Panc1 (cell line): Measurements from ENCODE around the gene UBE2Q2. TPM values are rescaled to one million over a fixed set of nuclear protein-coding genes. Genes with fewer than 3 reads are reported as not detected.

Source experiments
- ATAC-seq: fragments of 200-7000 bp; cut with Tn5 transposase; 2 replicates; pipeline ENCODE4 v1.9.1; 2020; ENCODE audit warnings: mild to moderate bottlenecking, moderate library complexity
- BruUV-seq: library from RNA; stranded (reverse); fragments of 400-500 nt; replicated peaks from 2 replicates; lab custom pipeline; 2021; lab: Mats Ljungman, UMichigan
- CTCF ChIA-PET: fragments of 300-600 bp; sonication (Branson Sonifier 250); formaldehyde crosslinking; loops from one replicate; lab custom pipeline; 2022; ENCODE audit warnings: antibody characterized with exemption; lab: Charles Lee
- POLR2A ChIA-PET: fragments of 300-600 bp; sonication (Branson Sonifier 250); formaldehyde crosslinking; loops from one replicate; lab custom pipeline; 2022; ENCODE audit warnings: antibody characterized with exemption; lab: Charles Lee
- DNase-seq: peaks from one replicate; pipeline ENCODE4 v3.0.0-alpha.2; 2010; ENCODE audit warnings: low read depth, low spot score
- H3K27ac ChIP-seq: 2 replicates; pipeline ENCODE4 v1.5.1; 2011; ENCODE audit warnings: mild to moderate bottlenecking, low read length, inconsistent platforms
- H3K27me3 ChIP-seq: fragments of 200-500 bp; sonication (Bioruptor generic); 2 replicates; pipeline ENCODE4 v1.6.0; 2014; ENCODE audit warnings: low read length, inconsistent platforms; ENCODE audit not compliant: control insufficient read depth, insufficient read depth
- H3K36me3 ChIP-seq: fragments of 200-500 bp; sonication (Bioruptor generic); 2 replicates; pipeline ENCODE4 v1.5.1; 2014; ENCODE audit warnings: inconsistent platforms, mild to moderate bottlenecking, low read length, moderate library complexity; ENCODE audit not compliant: control insufficient read depth, insufficient read depth
- H3K4me1 ChIP-seq: 2 replicates; pipeline ENCODE4 v1.5.1; 2011; ENCODE audit warnings: inconsistent platforms, mild to moderate bottlenecking, low read length, moderate library complexity; ENCODE audit not compliant: control insufficient read depth, insufficient read depth
- H3K4me3 ChIP-seq, 2 experiments: 2 replicates each; pipeline ENCODE4 v1.5.1; 2011 to 2012; ENCODE audit warnings: low read depth in 2 of 2, low read length in 2 of 2, mild to moderate bottlenecking in 2 of 2, inconsistent platforms in 1 of 2, moderate library complexity in 1 of 2
- H3K9me3 ChIP-seq: fragments of 200-500 bp; sonication (Bioruptor generic); 2 replicates; pipeline ENCODE4 v1.5.1; 2014; ENCODE audit warnings: low read depth, mild to moderate bottlenecking, inconsistent platforms, low read length, moderate library complexity; ENCODE audit not compliant: control insufficient read depth, insufficient read depth
- POLR2AphosphoS5 ChIP-seq: IDR thresholded peaks from 2 replicates; pipeline ENCODE4 v1.6.1; 2012; ENCODE audit warnings: mild to moderate bottlenecking, low read depth, low read length, moderate library complexity
- REST ChIP-seq, 2 experiments: IDR thresholded peaks; 2 replicates each; pipeline ENCODE4 v1.6.1; 2011 to 2012; ENCODE audit warnings: low read depth in 2 of 2, control low read depth in 1 of 2, low read length in 1 of 2, mild to moderate bottlenecking in 1 of 2, moderate library complexity in 1 of 2; ENCODE audit not compliant: insufficient read depth in 1 of 2
- SIN3A ChIP-seq: IDR thresholded peaks from 2 replicates; pipeline ENCODE4 v1.6.1; 2012; ENCODE audit warnings: low read depth, mild to moderate bottlenecking, low read length, moderate library complexity, borderline replicate concordance; ENCODE audit not compliant: insufficient read depth
- TCF7L2 ChIP-seq: IDR thresholded peaks from 2 replicates; pipeline ENCODE4 v1.6.1; 2011; ENCODE audit warnings: mild to moderate bottlenecking, low read depth, low read length, inconsistent platforms
- in situ Hi-C: cut with HindIII; loops from 2 replicates; pipeline ENCODE4 v1.10.0; 2016; ENCODE audit warnings: low sequenced_read_pairs, low pct_unique_long_range_greater_than_20kb
- intact Hi-C: fragments of 100-400 bp; cut with micrococcal nuclease; formaldehyde crosslinking; loops from one replicate; pipeline ENCODE4 v1.10.0; 2022; ENCODE audit not compliant: unreplicated experiment
- total RNA-seq: library from RNA; stranded (reverse); gene quantifications from one replicate; pipeline ENCODE4 v1.2.1, GENCODE V29; 2021; ENCODE audit not compliant: unreplicated experiment
- TF ChIP-seq, protein P1 (sequence below): fragments of 450-650 bp; IDR thresholded peaks from 2 replicates; pipeline ENCODE4 v1.5.1; 2017; ENCODE audit warnings: mild to moderate bottlenecking

The UBE2Q2 gene
- total RNA-seq, 1 experiment from 2014 or later: 39.2 TPM

DNA sequence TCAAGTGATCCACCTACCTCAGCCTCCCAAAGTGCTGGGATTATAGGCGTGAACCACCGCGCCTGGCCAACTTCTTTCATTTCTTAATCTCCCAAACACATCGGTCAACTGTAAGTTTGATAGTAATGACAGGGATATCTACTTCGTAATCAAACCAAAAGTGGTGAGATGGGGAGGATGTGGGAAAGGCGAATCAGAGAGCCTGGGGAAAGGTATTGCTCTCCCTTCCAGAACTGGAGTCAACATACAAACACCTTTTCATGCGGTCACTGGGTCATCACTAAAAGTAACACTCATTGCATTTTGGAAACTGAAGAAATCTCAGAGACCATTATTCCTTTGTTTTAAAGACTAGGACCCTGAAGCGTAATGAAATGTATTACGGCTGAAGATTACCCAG is 14.8 kb upstream of the UBE2Q2 start:
- CTCF ChIA-PET: no interaction called here
- no peak for DNase-seq
- H3K4me1 ChIP-seq: no peaks in the 10 kb centered on the region
- no peak overlapping the region for H3K4me3 ChIP-seq
- POLR2A ChIA-PET: no interaction called here
- no peaks in the 10 kb centered on the region for H3K9me3 ChIP-seq
- ATAC-seq: no peak
- H3K36me3 ChIP-seq: no peaks in the 10 kb centered on the region
- H3K27me3 ChIP-seq: no peaks in the 10 kb centered on the region
- intact Hi-C loops: no loop called here
- in situ Hi-C loops: no loop called here
- H3K27ac ChIP-seq: no peak overlapping the region
- no TSS peak for BruUV-seq
- TF ChIP-seq POLR2AphosphoS5 (no peak), SIN3A (no peak), TCF7L2 (no peak), REST (IDR thresholded peaks at IDR 0.05; ENCODE audit: insufficient read depth in 1 of 2, low read depth in 2 of 2, low read length in 1 of 2) (no peak)
- TF ChIP-seq, protein P1, sequence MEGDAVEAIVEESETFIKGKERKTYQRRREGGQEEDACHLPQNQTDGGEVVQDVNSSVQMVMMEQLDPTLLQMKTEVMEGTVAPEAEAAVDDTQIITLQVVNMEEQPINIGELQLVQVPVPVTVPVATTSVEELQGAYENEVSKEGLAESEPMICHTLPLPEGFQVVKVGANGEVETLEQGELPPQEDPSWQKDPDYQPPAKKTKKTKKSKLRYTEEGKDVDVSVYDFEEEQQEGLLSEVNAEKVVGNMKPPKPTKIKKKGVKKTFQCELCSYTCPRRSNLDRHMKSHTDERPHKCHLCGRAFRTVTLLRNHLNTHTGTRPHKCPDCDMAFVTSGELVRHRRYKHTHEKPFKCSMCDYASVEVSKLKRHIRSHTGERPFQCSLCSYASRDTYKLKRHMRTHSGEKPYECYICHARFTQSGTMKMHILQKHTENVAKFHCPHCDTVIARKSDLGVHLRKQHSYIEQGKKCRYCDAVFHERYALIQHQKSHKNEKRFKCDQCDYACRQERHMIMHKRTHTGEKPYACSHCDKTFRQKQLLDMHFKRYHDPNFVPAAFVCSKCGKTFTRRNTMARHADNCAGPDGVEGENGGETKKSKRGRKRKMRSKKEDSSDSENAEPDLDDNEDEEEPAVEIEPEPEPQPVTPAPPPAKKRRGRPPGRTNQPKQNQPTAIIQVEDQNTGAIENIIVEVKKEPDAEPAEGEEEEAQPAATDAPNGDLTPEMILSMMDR: no peak

DNA sequence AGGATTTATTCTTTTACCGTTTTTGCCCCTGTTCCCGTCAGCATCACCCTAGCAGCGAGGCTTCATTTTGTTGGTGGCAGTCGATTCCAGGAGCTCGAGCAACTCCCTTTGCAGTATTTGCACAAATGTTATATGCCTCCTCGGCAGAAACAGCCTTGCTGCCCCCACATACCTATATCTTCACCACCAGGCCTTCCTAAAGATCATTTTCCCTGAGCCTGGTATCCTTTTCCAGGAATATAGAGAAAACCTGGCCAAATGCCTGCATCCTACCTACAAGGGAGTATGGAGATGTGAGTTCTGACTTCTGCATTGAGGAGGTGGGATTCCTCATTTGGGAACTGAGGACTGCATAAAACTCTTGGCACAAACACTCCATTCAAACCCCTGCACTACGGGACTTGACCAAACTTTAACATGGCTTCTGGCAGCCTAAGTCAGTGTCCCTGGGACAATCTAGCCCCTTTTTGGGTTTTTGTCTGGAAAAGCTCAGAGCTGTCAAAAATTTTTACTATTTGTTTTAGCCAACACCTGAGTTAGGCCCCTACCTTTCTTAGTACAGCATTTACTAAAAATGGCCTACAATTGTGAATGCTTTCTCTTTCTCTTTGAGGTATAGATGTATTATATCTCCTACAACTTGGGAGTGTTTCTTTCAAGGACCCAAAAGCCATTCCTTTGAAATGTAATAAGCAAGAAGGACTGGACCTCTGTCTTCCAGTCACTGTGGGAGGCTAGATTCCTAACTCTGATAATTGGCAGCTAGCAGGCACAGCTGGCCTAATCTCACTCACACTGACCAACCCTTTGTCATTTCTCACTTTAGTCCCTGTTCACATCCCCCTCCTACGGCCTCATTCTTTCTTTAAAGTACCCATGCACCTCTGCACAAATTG is 12.1 kb upstream of the UBE2Q2 start:
- POLR2A ChIA-PET: no interaction called here
- H3K9me3 ChIP-seq: no peaks in the 10 kb centered on the region
- TF ChIP-seq POLR2AphosphoS5 (no peak), REST (IDR thresholded peaks at IDR 0.05; ENCODE audit: insufficient read depth in 1 of 2, low read depth in 2 of 2, low read length in 1 of 2) (no peak), TCF7L2 (no peak), SIN3A (no peak)
- TF ChIP-seq, protein P1: no peak
- H3K27ac ChIP-seq: no peak overlapping the region
- intact Hi-C loops: loop anchor here (10.0 kb wide), 1 partner anchor 234 kb away; no protein-coding TSS in a partner anchor
- H3K27me3 ChIP-seq: no peaks in the 10 kb centered on the region
- in situ Hi-C loops: no loop called here
- BruUV-seq: no TSS peak
- H3K4me1 ChIP-seq: no peaks in the 10 kb centered on the region
- DNase-seq (no peak), ATAC-seq (no peak)
- no peaks in the 10 kb centered on the region for H3K36me3 ChIP-seq
- no peak overlapping the region for H3K4me3 ChIP-seq
- CTCF ChIA-PET: no interaction called here
